SK-N-MC (cell line): ENCODE data around the gene ADAD2.

Experiments used
- EZH2 ChIP-seq: fragments of 200-600 bp; sonication (generic); IDR thresholded peaks from one replicate; pipeline ENCODE4 v1.6.1; 2017; ENCODE audit warnings: antibody characterized with exemption
- POLR2AphosphoS5 ChIP-seq: IDR thresholded peaks from 2 replicates; pipeline ENCODE4 v1.6.1; 2012; ENCODE audit warnings: mild to moderate bottlenecking, low read depth, low read length, borderline replicate concordance

- no peak for TF ChIP-seq POLR2AphosphoS5
- no peak for TF ChIP-seq EZH2
These were observed 8.9 kb downstream of the ADAD2 start for GRCh38 chr16:84199861-84200260.
